ENCODE measurements around the gene BRD4.

BRD4 gene

GRCh38 chr19:15379999-15380647 lies 47.8 kb upstream of the BRD4 start:
- H3K4me3 ChIP-seq (ENCODE audit: low read depth, low read length), result peak overlapping the region; percentile 49
- ChIA-PET CTCF (interaction anchor here (0.6 to 1.3 kb wide), 5 partner anchors 12 to 327 kb away, joined by 3 to 6 read pairs (median 3); partner anchors contain the start of gene AKAP8L), POLR2A (interaction anchor here (0.5 to 5.8 kb wide), 17 partner anchors 9 to 1281 kb away, joined by 3 to 94 read pairs (median 5); partner anchors contain the start of genes AKAP8L and BRD4)
- H3K27ac ChIP-seq (ENCODE audit: extremely low read depth, low read depth, low read length), result peak overlapping the region; percentile 74
- H3K36me3 ChIP-seq (ENCODE audit: control insufficient read depth in 2 of 2, insufficient read depth in 1 of 2, low read length in 2 of 2), result peaks cover 5 to 23% of the 10 kb centered on the region in 2 experiments; a peak in 2 of 3 replicates
- peaks cover 6% of the 10 kb centered on the region for H3K4me1 ChIP-seq (ENCODE audit: control insufficient read depth, insufficient read depth, low read length)
- H3K9me3 ChIP-seq (ENCODE audit: control insufficient read depth, insufficient read depth, low read depth, low read length), result no peaks in the 10 kb centered on the region
- TF ChIP-seq IKZF3 (tag by site-specific recombination; IDR thresholded peaks at IDR 0.05) (peak; percentile 77), ZNF311 (tag by site-specific recombination; IDR thresholded peaks at IDR 0.05; ENCODE audit: borderline replicate concordance) (no peak), FEZF1 (tag by site-specific recombination; IDR thresholded peaks at IDR 0.05) (no peak), REST (tag by site-specific recombination; IDR thresholded peaks at IDR 0.05) (0 out of 2 replicates have a peak, but pooled peaks have one; percentile 21), ZNF341 (tag by site-specific recombination; IDR thresholded peaks at IDR 0.05; ENCODE audit: low read depth) (peak; percentile 63), ZNF394 (tag by site-specific recombination; IDR thresholded peaks at IDR 0.05; ENCODE audit: borderline replicate concordance) (no peak), ZBTB6 (tag by site-specific recombination; IDR thresholded peaks at IDR 0.05) (peak; percentile 32; the same call in 1 of the 2 replicates), ZNF19 (tag by site-specific recombination; IDR thresholded peaks at IDR 0.05; ENCODE audit: low read depth) (no peak), ZNF266 (tag by site-specific recombination; IDR thresholded peaks at IDR 0.05; ENCODE audit: low read depth) (no peak), ZBTB48 (tag by site-specific recombination; IDR thresholded peaks at IDR 0.05) (peak; percentile 92), ZFP69B (tag by site-specific recombination; IDR thresholded peaks at IDR 0.05) (0 out of 2 replicates have a peak, but pooled peaks have one; percentile 15), KLF8 (tag by site-specific recombination; IDR thresholded peaks at IDR 0.05) (peak; percentile 78), ZNF510 (tag by site-specific recombination; IDR thresholded peaks at IDR 0.05; ENCODE audit: insufficient replicate concordance) (no peak), ZNF449 (tag by site-specific recombination; IDR thresholded peaks at IDR 0.05) (no peak), ZNF354C (tag by site-specific recombination; IDR thresholded peaks at IDR 0.05; ENCODE audit: borderline replicate concordance, low read depth) (no peak), ZNF785 (tag by site-specific recombination; IDR thresholded peaks at IDR 0.05) (0 out of 2 replicates have a peak, but pooled peaks have one; percentile 81), ZFP37 (tag by site-specific recombination; IDR thresholded peaks at IDR 0.05) (no peak), WT1 (tag by site-specific recombination; IDR thresholded peaks at IDR 0.05) (peak; percentile 26; the same call in 1 of the 2 replicates), ZNF830 (tag by site-specific recombination; IDR thresholded peaks at IDR 0.05; ENCODE audit: low read depth) (no peak), ZEB2 (tag by site-specific recombination; IDR thresholded peaks at IDR 0.05) (0 out of 2 replicates have a peak, but pooled peaks have one; percentile 48), ZNF433 (tag by site-specific recombination; IDR thresholded peaks at IDR 0.05; ENCODE audit: low read depth) (no peak), KLF16 (tag by site-specific recombination; IDR thresholded peaks at IDR 0.05) (peak; percentile 21; the same call in 1 of the 2 replicates), ZNF398 (tag by site-specific recombination; IDR thresholded peaks at IDR 0.05) (peak; percentile 95), ZNF670 (tag by site-specific recombination; IDR thresholded peaks at IDR 0.05; ENCODE audit: low read depth) (no peak), ZNF223 (tag by site-specific recombination; IDR thresholded peaks at IDR 0.05) (no peak), KLF9 (tag by site-specific recombination; IDR thresholded peaks at IDR 0.05; ENCODE audit: low read depth) (peak; percentile 76), BCL11A (tag by site-specific recombination; IDR thresholded peaks at IDR 0.05; ENCODE audit: low read depth) (no peak), GLI4 (tag by site-specific recombination; IDR thresholded peaks at IDR 0.05) (no peak), RBAK (tag by site-specific recombination; IDR thresholded peaks at IDR 0.05) (no peak), ZNF501 (tag by site-specific recombination; IDR thresholded peaks at IDR 0.05) (no peak), ZNF600 (tag by site-specific recombination; IDR thresholded peaks at IDR 0.05) (peak; percentile 79)

All from HEK293 (cell line).